OCI-LY1 (cell line): Measurements from ENCODE around the gene ACKR2.

Source experiments
- H2AFZ ChIP-seq: fragments of 200-600 bp; sonication (generic), shearing (Covaris generic); 2 replicates; pipeline ENCODE4 v1.6.0; 2014; ENCODE audit warnings: antibody characterized with exemption, mild to moderate bottlenecking, low read length
- H3F3A ChIP-seq: fragments of 200-600 bp; sonication (generic), shearing (Covaris generic); 2 replicates; pipeline ENCODE4 v1.6.0; 2014; ENCODE audit warnings: mild to moderate bottlenecking, antibody characterized with exemption, low read length, moderate library complexity; ENCODE audit not compliant: insufficient read depth
- H3K27ac ChIP-seq: fragments of 200-600 bp; sonication (generic); 2 replicates; pipeline ENCODE4 v1.5.1; 2014; ENCODE audit warnings: low read length, mixed run types, mild to moderate bottlenecking, low read depth; ENCODE audit not compliant: poor library complexity, severe bottlenecking
- H3K27me3 ChIP-seq: fragments of 200-600 bp; sonication (generic); 2 replicates; pipeline ENCODE4 v1.6.0; 2014; ENCODE audit warnings: antibody characterized with exemption, mild to moderate bottlenecking, low read length, moderate library complexity; ENCODE audit not compliant: insufficient read depth
- H3K36me3 ChIP-seq: fragments of 200-600 bp; sonication (generic); 2 replicates; pipeline ENCODE4 v1.6.1; 2014; ENCODE audit warnings: mild to moderate bottlenecking, antibody characterized with exemption, low read length, moderate library complexity, mixed read lengths; ENCODE audit not compliant: insufficient read depth
- H3K4me1 ChIP-seq: fragments of 200-600 bp; sonication (generic); 2 replicates; pipeline ENCODE4 v1.5.1; 2014; ENCODE audit warnings: mild to moderate bottlenecking, low read length, moderate library complexity; ENCODE audit not compliant: insufficient read depth, severe bottlenecking
- H3K4me2 ChIP-seq: fragments of 200-600 bp; sonication (generic), shearing (Covaris generic); 2 replicates; pipeline ENCODE4 v1.6.1; 2014; ENCODE audit warnings: low read length
- H3K4me3 ChIP-seq: fragments of 200-600 bp; sonication (generic); 2 replicates; pipeline ENCODE4 v1.5.1; 2014; ENCODE audit warnings: low read length, low read depth, mild to moderate bottlenecking, mixed read lengths; ENCODE audit not compliant: poor library complexity, severe bottlenecking
- H3K79me2 ChIP-seq: fragments of 200-600 bp; shearing (Covaris generic); 2 replicates; pipeline ENCODE4 v1.6.1; 2016; ENCODE audit warnings: mixed run types, low read length, mixed read lengths; ENCODE audit not compliant: insufficient read depth
- H3K9ac ChIP-seq: fragments of 200-600 bp; sonication (generic), shearing (Covaris generic); 2 replicates; pipeline ENCODE4 v1.6.1; 2014; ENCODE audit warnings: mild to moderate bottlenecking, low read length, mixed read lengths
- H3K9me2 ChIP-seq: fragments of 200-600 bp; sonication (generic), shearing (Covaris generic); 2 replicates; pipeline ENCODE4 v1.6.1; 2014; ENCODE audit warnings: low read depth, mild to moderate bottlenecking, low read length, mixed read lengths
- H3K9me3 ChIP-seq: fragments of 200-600 bp; shearing (Covaris generic); 2 replicates; pipeline ENCODE4 v1.6.1; 2014; ENCODE audit warnings: low read length, mixed read lengths
- H4K20me1 ChIP-seq: fragments of 200-600 bp; sonication (generic), shearing (Covaris generic); 2 replicates; pipeline ENCODE4 v1.6.0; 2016; ENCODE audit warnings: mild to moderate bottlenecking, low read length; ENCODE audit not compliant: insufficient read depth
- EZH2 ChIP-seq: fragments of 200-600 bp; sonication (generic), shearing (Covaris generic); IDR thresholded peaks from 2 replicates; pipeline ENCODE4 v1.8.0; 2017; ENCODE audit warnings: borderline replicate concordance, mixed run types, mild to moderate bottlenecking, antibody characterized with exemption, low read length, moderate library complexity, mixed read lengths
- TF ChIP-seq, protein P1 (sequence below): fragments of 200-600 bp; sonication (generic), shearing (Covaris generic); IDR thresholded peaks from 2 replicates; pipeline ENCODE4 v1.5.1; 2017; ENCODE audit warnings: mild to moderate bottlenecking, antibody characterized with exemption, low read length, moderate library complexity, mixed read lengths

Gene ACKR2

DNA sequence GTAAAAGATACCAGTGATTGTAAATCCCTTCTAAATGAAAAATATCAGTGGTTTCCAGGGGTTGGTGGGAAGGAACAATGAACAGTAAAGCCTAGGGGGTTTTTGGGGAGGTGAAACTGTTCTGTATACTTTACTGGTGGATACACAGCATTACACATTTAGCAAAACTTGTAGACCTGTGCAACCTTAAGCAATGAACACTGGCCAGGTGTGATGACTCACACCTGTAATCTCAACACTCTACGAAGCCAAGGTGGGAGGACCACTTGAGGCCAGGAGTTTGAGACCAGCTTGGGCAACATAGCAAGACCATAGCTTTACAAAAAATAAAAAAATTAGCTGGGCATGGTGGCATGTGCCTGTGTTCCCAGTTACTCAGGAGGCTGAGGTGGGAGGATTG lies 38.0 kb upstream of the ACKR2 start:
- H3F3A ChIP-seq: no peaks in the 10 kb centered on the region
- H3K4me1 ChIP-seq: peaks cover 14% of the 10 kb centered on the region
- no peaks in the 10 kb centered on the region for H3K9me2 ChIP-seq
- no peaks in the 10 kb centered on the region for H3K27me3 ChIP-seq
- H3K9ac ChIP-seq: no peak overlapping the region
- H4K20me1 ChIP-seq: no peaks in the 10 kb centered on the region
- TF ChIP-seq EZH2: no peak
- TF ChIP-seq, protein P1, sequence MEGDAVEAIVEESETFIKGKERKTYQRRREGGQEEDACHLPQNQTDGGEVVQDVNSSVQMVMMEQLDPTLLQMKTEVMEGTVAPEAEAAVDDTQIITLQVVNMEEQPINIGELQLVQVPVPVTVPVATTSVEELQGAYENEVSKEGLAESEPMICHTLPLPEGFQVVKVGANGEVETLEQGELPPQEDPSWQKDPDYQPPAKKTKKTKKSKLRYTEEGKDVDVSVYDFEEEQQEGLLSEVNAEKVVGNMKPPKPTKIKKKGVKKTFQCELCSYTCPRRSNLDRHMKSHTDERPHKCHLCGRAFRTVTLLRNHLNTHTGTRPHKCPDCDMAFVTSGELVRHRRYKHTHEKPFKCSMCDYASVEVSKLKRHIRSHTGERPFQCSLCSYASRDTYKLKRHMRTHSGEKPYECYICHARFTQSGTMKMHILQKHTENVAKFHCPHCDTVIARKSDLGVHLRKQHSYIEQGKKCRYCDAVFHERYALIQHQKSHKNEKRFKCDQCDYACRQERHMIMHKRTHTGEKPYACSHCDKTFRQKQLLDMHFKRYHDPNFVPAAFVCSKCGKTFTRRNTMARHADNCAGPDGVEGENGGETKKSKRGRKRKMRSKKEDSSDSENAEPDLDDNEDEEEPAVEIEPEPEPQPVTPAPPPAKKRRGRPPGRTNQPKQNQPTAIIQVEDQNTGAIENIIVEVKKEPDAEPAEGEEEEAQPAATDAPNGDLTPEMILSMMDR: no peak
- no peaks in the 10 kb centered on the region for H3K9me3 ChIP-seq
- no peaks in the 10 kb centered on the region for H3K36me3 ChIP-seq
- H3K79me2 ChIP-seq: no peaks in the 10 kb centered on the region
- H3K4me2 ChIP-seq: no peak overlapping the region
- H3K4me3 ChIP-seq: no peak overlapping the region
- no peak overlapping the region for H2AFZ ChIP-seq
- H3K27ac ChIP-seq: no peak overlapping the region

DNA sequence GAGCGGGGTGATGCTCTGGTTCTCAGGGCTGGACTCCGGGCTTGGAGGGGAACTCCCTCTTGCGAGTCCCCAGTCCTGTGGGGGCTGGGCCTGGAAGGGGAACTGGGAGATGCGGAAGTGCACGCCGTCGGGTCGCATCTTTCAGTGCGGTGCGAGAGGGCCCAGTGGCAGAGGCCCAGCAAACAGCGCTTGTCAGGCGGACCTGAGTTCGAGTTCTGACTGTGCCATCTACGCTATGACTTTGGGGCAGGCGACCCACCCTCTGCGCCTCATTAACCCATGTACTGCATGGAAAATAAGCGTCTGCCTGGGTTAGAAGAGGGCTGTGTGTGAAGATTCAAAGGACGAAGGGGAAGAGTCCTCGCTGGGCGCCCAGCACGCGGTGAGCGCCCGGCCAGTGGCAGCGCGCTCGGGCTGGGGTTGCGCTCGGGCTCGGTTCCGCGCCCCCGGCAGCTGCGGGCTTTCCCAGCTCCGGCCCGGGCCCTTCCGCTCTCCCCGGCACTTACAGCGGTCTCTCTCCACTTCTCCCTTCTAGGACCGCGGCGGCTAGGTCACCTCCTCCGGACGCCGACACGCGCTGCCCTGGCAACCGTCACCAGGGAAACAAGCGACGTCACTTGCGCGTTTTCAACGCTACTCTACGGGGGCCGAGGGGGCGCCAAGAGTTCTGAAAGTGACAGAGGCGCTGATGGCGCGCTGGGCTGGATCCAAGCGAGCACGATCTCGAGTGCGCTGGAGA lies 36.4 kb upstream of the ACKR2 start, which contains the start of gene CCDC13:
Gene CCDC13 (minus strand): TSS at position 584 of the 739 bp plus-strand sequence. CDS start 14,908 bp downstream, outside the sequence.
- Histone ChIP-seq H3K9ac (peak within 1 kb of the TSS; percentile 67), H2AFZ (0 out of 2 replicates have a peak within 1 kb of the TSS, but pooled peaks have one; percentile 78), H3K4me1 (peaks cover 14% of the 10 kb centered on the region), H3F3A (no peaks in the 10 kb centered on the region), H3K27me3 (no peaks in the 10 kb centered on the region), H3K4me2 (peak within 1 kb of the TSS; percentile 83), H3K36me3 (peaks cover 4% of the 10 kb centered on the region; the same call in 1 of the 2 replicates), H3K9me3 (no peaks in the 10 kb centered on the region), H3K79me2 (no peaks in the 10 kb centered on the region), H3K9me2 (no peaks in the 10 kb centered on the region), H4K20me1 (no peaks in the 10 kb centered on the region), H3K4me3 (peak within 1 kb of the TSS; percentile 63), H3K27ac (no peak within 1 kb of the TSS)
- no peak for TF ChIP-seq EZH2
- TF ChIP-seq, protein P1: no peak

DNA sequence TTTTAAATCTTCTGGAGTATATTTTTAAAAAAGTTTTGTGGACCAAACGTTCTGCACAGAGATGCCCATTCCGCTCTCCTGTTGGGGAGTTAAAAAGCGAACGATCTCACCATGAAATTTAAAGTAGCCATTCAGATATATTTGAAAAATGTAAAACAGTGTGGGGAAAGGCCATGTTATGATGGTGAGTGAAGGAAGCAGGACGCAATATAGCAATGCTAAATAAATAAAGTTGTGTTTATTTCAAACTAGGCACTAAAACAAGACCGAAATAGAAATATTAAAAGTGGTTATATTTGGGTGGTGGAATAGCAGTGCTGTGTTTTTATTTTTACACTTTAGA lies 35.9 kb upstream of the ACKR2 start:
- Histone ChIP-seq H3K79me2 (no peaks in the 10 kb centered on the region), H2AFZ (0 out of 2 replicates have a peak overlapping the region, but pooled peaks have one; percentile 78), H3K27me3 (no peaks in the 10 kb centered on the region), H3K4me3 (peak overlapping the region; percentile 63), H3K9me3 (no peaks in the 10 kb centered on the region), H4K20me1 (no peaks in the 10 kb centered on the region), H3F3A (no peaks in the 10 kb centered on the region), H3K27ac (no peak overlapping the region), H3K36me3 (peaks cover 4% of the 10 kb centered on the region; the same call in 1 of the 2 replicates), H3K9me2 (no peaks in the 10 kb centered on the region), H3K4me2 (peak overlapping the region; percentile 83), H3K4me1 (peaks cover 14% of the 10 kb centered on the region), H3K9ac (peak overlapping the region; percentile 67)
- TF ChIP-seq, protein P1: no peak
- TF ChIP-seq EZH2: no peak
